IMR-90 (cell line): ENCODE results near the gene KIF1B. TPM values are rescaled to one million over a fixed set of nuclear protein-coding genes. Genes with fewer than 3 reads are reported as not detected.

Experiments used
- ATAC-seq: fragments of 200-7000 bp; cut with Tn5 transposase; 2 replicates; pipeline ENCODE4 v1.9.1; 2020; ENCODE audit warnings: low read depth, mild to moderate bottlenecking, moderate library complexity
- BruUV-seq: library from RNA; stranded (reverse); fragments of 400-500 nt; replicated peaks from 2 replicates; lab custom pipeline; 2021; lab: Mats Ljungman, UMichigan
- CTCF ChIA-PET: fragments of 300-600 bp; formaldehyde crosslinking; extraction: SDS; loops from one replicate; lab custom pipeline; 2021; ENCODE audit warnings: antibody characterized with exemption; lab: Yijun Ruan, JAX
- POLR2A ChIA-PET: fragments of 300-600 bp; sonication (Branson Sonifier 250); formaldehyde crosslinking; loops from one replicate; lab custom pipeline; 2022; ENCODE audit warnings: antibody characterized with exemption; ENCODE audit not compliant: unreplicated experiment; lab: Charles Lee
- DNase-seq: peaks from one replicate; pipeline ENCODE4 v3.0.0; 2013
- H2AFZ ChIP-seq: replicated peaks from 2 replicates; pipeline ENCODE3; 2013; ENCODE audit warnings: low read length, mild to moderate bottlenecking; ENCODE audit not compliant: poor library complexity
- H2AK5ac ChIP-seq: 2 replicates; pipeline ENCODE4 v1.6.1; 2013; ENCODE audit warnings: low read depth, low read length, inconsistent platforms
- H2AK9ac ChIP-seq: replicated peaks from 2 replicates; pipeline ENCODE3; 2013; ENCODE audit warnings: mild to moderate bottlenecking, low read depth, low read length, moderate library complexity; ENCODE audit not compliant: poor library complexity
- H2BK120ac ChIP-seq: 2 replicates; pipeline ENCODE4 v1.6.1; 2013; ENCODE audit warnings: low read depth, low read length, inconsistent platforms
- H2BK15ac ChIP-seq: 3 replicates; pipeline ENCODE4 v1.6.1; 2013; ENCODE audit warnings: low read depth, low read length, inconsistent platforms
- H2BK20ac ChIP-seq: 2 replicates; pipeline ENCODE4 v1.6.1; 2013; ENCODE audit warnings: low read depth, mild to moderate bottlenecking, inconsistent platforms, low read length, moderate library complexity
- H2BK5ac ChIP-seq: 2 replicates; pipeline ENCODE4 v1.6.1; 2013; ENCODE audit warnings: mild to moderate bottlenecking, low read depth, low read length, inconsistent platforms; ENCODE audit not compliant: poor library complexity, severe bottlenecking
- H3K14ac ChIP-seq: replicated peaks from 2 replicates; pipeline ENCODE4 v1.6.1; 2013; ENCODE audit warnings: low read depth, low read length, inconsistent platforms
- H3K18ac ChIP-seq: 2 replicates; pipeline ENCODE4 v1.6.1; 2013; ENCODE audit warnings: low read depth, low read length, control low read depth
- H3K23ac ChIP-seq: 2 replicates; pipeline ENCODE4 v1.6.1; 2013; ENCODE audit warnings: low read depth, low read length, inconsistent platforms
- H3K27ac ChIP-seq: 2 replicates; pipeline ENCODE4 v1.5.1; 2013; ENCODE audit warnings: mild to moderate bottlenecking, control low read depth, low read length; ENCODE audit not compliant: insufficient read depth
- H3K27me3 ChIP-seq: 2 replicates; pipeline ENCODE4 v1.6.1; 2013; ENCODE audit warnings: low read length; ENCODE audit not compliant: control insufficient read depth, insufficient read depth
- H3K36me3 ChIP-seq: 2 replicates; pipeline ENCODE4 v1.6.1; 2013; ENCODE audit warnings: low read length, mixed read lengths; ENCODE audit not compliant: control insufficient read depth, insufficient read depth
- H3K4ac ChIP-seq: 2 replicates; pipeline ENCODE4 v1.6.1; 2013; ENCODE audit warnings: low read depth, low read length, inconsistent platforms
- H3K4me1 ChIP-seq: 2 replicates; pipeline ENCODE4 v1.6.1; 2013; ENCODE audit warnings: low read length, mixed read lengths; ENCODE audit not compliant: control insufficient read depth, insufficient read depth
- H3K4me2 ChIP-seq: 2 replicates; pipeline ENCODE4 v1.6.1; 2013; ENCODE audit warnings: low read depth, mild to moderate bottlenecking, control low read depth, low read length, moderate library complexity
- H3K4me3 ChIP-seq: 2 replicates; pipeline ENCODE4 v1.5.1; 2013; ENCODE audit warnings: low read depth, mild to moderate bottlenecking, control low read depth, low read length, moderate library complexity; ENCODE audit not compliant: insufficient read depth
- H3K56ac ChIP-seq: 2 replicates; pipeline ENCODE4 v1.6.1; 2013; ENCODE audit warnings: low read length, inconsistent platforms; ENCODE audit not compliant: insufficient read depth; ENCODE audit errors: extremely low read depth
- H3K79me1 ChIP-seq, 2 experiments: 2 replicates each; pipeline ENCODE4 v1.6.1; 2013; ENCODE audit warnings: low read length in 2 of 2, inconsistent platforms in 1 of 2, low read depth in 1 of 2
- H3K9ac ChIP-seq: 2 replicates; pipeline ENCODE4 v1.6.1; 2013; ENCODE audit warnings: low read depth, low read length, control low read depth
- H3K9me1 ChIP-seq: 2 replicates; pipeline ENCODE4 v1.6.1; 2013; ENCODE audit warnings: low read length, inconsistent platforms; ENCODE audit not compliant: insufficient read depth
- H3K9me3 ChIP-seq: 2 replicates; pipeline ENCODE4 v1.6.1; 2013; ENCODE audit warnings: low read length; ENCODE audit not compliant: control insufficient read depth, insufficient read depth
- H4K20me1 ChIP-seq: 2 replicates; pipeline ENCODE4 v1.6.1; 2013; ENCODE audit warnings: low read length, inconsistent platforms; ENCODE audit not compliant: insufficient read depth
- H4K5ac ChIP-seq: 2 replicates; pipeline ENCODE4 v1.6.1; 2013; ENCODE audit warnings: mild to moderate bottlenecking, low read depth, low read length, control low read depth
- H4K8ac ChIP-seq, 2 experiments: 2 replicates each; pipeline ENCODE4 v1.6.1; 2013; ENCODE audit warnings: low read depth in 2 of 2, low read length in 2 of 2, control low read depth in 1 of 2, inconsistent platforms in 1 of 2
- H4K91ac ChIP-seq: 2 replicates; pipeline ENCODE4 v1.6.1; 2013; ENCODE audit warnings: low read depth, low read length, inconsistent platforms; ENCODE audit not compliant: insufficient read depth
- BHLHE40 ChIP-seq: fragments of 150-350 bp; IDR thresholded peaks from 2 replicates; pipeline ENCODE4 v1.6.1; 2016; ENCODE audit warnings: mild to moderate bottlenecking, low read depth, low read length
- CHD1 ChIP-seq: IDR thresholded peaks from 2 replicates; pipeline ENCODE4 v1.6.1; 2012; ENCODE audit warnings: low read depth, low read length, improper control_type of control experiment
- WGBS, 2 experiments: methylation state at CpG; one replicate each; pipeline versions ENCODE4 v1.1.5 to v1.1.7; 2013; ENCODE audit warnings: missing lambda C conversion rate in 2 of 2; ENCODE audit not compliant: insufficient read length in 1 of 2; ENCODE audit errors: extremely low coverage in 2 of 2; 5-methylcytosine and 5-hydroxymethylcytosine counted together
- dilution Hi-C: fragments of 300-500 bp; cut with HindIII; formaldehyde crosslinking; loops from one replicate; pipeline ENCODE4 v1.14.3; 2018; ENCODE audit warnings: low sequenced_read_pairs; ENCODE audit not compliant: unreplicated experiment
- in situ Hi-C: fragments of 300-500 bp; cut with MboI; formaldehyde crosslinking; loops from 3 replicates; pipeline ENCODE4 v1.14.3; 2019; ENCODE audit warnings: low sequenced_read_pairs, inconsistent platforms, mixed read lengths
- intact Hi-C: fragments of 100-400 bp; cut with micrococcal nuclease; formaldehyde crosslinking; loops from 2 replicates; pipeline ENCODE4 v1.10.0; 2022
- polyA plus RNA-seq, 3 experiments: library from polyadenylated mRNA; depleted of rRNA; stranded (reverse); fragments of >200 nt; gene quantifications; 2 replicates each; pipeline ENCODE4 v1.2.3, GENCODE V29; 2012; ENCODE audit warnings: low replicate concordance in 1 of 3
- total RNA-seq: library from RNA; depleted of rRNA; stranded (reverse); fragments of >200 nt; gene quantifications from 2 replicates; pipeline ENCODE4 v1.2.3, GENCODE V29; 2012

KIF1B gene
- total and polyA plus RNA-seq, 2 of the 4 experiments (the other 2 are of a cell fraction): 13.0 to 21.1 TPM

DNA sequence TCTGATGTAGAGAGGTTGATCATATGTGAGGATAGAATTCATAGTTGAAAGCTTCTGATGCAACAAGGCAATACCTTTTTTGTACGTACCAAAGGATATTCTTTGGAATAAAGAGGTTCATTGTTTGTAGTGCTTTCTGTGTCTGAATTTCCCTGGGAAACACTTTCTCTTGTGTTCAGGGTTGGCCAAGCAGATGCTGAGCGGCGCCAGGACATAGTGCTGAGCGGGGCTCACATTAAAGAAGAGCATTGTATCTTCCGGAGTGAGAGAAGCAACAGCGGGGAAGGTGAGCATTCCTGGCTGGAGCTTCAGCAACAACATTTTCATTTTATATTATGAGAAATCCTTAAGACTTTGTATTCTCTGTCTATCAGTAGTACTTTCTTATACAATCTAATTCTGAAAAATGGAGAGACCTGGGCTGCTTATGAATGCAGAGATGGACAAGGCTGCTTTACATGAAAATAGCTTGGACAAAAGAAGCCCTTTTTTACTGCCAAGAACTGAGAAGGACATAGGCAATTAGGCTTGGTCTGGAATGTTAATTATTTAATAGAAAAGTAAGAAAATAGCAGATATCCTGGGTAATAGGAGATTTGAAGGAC lies 85.2 kb downstream of the KIF1B start:
- Histone ChIP-seq H3K9ac (no peak overlapping the region), H2AFZ (no peak overlapping the region), H2BK20ac (no peak overlapping the region), H2BK120ac (no peak overlapping the region), H3K23ac (no peak overlapping the region), H3K79me1 (peaks cover 0 to 8% of the 10 kb centered on the region in 2 experiments; a peak in 1 of 4 replicates), H3K4me2 (no peak overlapping the region), H3K9me1 (no peaks in the 10 kb centered on the region), H3K4me1 (no peaks in the 10 kb centered on the region), H3K14ac (no peak overlapping the region), H2BK15ac (no peak overlapping the region), H3K18ac (no peak overlapping the region), H4K20me1 (no peaks in the 10 kb centered on the region), H3K27me3 (no peaks in the 10 kb centered on the region), H3K9me3 (no peaks in the 10 kb centered on the region), H3K36me3 (peaks cover 29% of the 10 kb centered on the region), H4K91ac (no peak overlapping the region), H2AK9ac (no peak overlapping the region), H3K4ac (no peak overlapping the region), H3K4me3 (no peak overlapping the region), H4K5ac (no peak overlapping the region), H3K27ac (no peak overlapping the region), H2BK5ac (no peak overlapping the region), H3K56ac (no peak overlapping the region), H2AK5ac (no peak overlapping the region), H4K8ac (no peak overlapping the region)
- no TSS peak for BruUV-seq
- TF ChIP-seq BHLHE40: no peak
- TF ChIP-seq CHD1: no peak
- dilution Hi-C loops: no loop called here
- CTCF ChIA-PET: interaction anchor here (0.6 kb wide), 1 partner anchor 19 kb away, joined by 3 read pairs; no protein-coding TSS in a partner anchor
- no peak for ATAC-seq
- POLR2A ChIA-PET: no interaction called here
- intact Hi-C loops: no loop called here
- WGBS, 2 experiments: 100% methylated on average over 1 of the region's 6 CpGs; no CpG with 5 or more reads in 1 of the 2 experiments
- DNase-seq: no peak
- in situ Hi-C loops: no loop called here
